HG03139 (cell line): ENCODE results near the gene MYL12B.
"Not testable (repeated sequence)": the region's sequence is repeated elsewhere in the genome, so short reads cannot be mapped to it uniquely, and the experiment has no call there.

Experiments used
- ATAC-seq: cut with Tn5 transposase; IDR thresholded peaks from one replicate; pipeline ENCODE4 v1.9.1; 2021; ENCODE audit not compliant: unreplicated experiment

Gene MYL12B

DNA sequence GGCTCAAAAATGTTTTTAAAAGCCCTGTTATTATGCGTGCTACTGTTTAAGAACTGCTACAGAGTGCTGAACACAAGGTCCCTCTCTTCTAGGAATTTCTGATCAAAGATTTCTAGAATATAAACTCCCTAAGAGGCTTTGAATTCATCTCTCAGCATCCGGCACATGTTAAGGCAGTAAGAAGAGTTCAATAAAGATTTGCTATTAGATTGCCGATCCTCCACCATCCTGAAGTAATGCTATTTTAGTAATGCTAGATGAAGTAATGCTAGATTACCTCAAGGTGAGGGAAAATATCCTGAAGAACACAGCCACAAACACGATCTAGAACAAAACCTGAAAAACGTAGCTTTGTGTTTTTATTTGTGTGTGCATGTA is 949 bp upstream of the MYL12B start:
- ATAC-seq, result no peak

DNA sequence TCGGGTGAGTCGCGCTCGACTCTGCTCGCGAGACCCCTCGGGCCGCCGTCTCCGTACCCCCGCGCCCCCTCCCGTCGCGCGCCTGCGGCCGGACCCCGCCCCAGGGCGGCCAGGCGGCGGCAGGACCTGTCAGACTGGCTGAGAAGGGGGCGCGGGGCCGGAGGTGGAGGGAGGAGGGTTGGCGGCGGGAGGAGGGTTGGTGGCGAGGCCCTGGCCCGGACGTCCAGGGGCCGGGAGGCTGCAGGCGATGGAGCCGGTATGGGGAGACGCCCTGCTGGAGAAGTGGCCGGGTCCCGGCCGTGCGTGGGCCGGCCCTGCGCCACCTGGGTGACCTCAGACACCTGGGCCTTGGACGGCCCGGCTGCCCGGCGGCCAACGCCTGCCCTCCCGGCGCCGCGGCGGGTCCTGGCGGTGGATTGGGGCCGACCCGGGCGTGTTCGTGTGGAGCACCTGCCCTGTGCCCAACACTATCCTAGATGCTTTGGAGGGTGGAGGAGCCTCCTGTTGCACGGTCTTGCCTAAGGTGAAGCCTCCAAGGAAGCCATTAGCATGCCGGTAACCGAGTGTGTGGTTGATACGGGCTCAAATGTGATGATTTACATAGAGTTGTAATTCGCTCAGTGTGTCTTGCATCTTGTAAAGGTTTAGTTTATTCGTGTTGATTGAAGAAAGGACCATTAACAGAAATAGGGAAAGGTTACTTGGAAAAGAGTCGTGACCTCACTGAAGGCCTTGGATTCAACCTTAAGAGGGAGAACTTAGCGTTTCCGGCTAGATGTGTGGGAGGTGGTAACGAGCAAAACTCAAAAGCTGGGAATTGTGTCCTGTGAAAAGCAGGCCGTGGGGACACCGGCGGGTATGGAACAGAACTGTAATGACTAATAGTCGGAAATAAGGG is 550 bp downstream of the MYL12B start:
- ATAC-seq, result peak; percentile 35

DNA sequence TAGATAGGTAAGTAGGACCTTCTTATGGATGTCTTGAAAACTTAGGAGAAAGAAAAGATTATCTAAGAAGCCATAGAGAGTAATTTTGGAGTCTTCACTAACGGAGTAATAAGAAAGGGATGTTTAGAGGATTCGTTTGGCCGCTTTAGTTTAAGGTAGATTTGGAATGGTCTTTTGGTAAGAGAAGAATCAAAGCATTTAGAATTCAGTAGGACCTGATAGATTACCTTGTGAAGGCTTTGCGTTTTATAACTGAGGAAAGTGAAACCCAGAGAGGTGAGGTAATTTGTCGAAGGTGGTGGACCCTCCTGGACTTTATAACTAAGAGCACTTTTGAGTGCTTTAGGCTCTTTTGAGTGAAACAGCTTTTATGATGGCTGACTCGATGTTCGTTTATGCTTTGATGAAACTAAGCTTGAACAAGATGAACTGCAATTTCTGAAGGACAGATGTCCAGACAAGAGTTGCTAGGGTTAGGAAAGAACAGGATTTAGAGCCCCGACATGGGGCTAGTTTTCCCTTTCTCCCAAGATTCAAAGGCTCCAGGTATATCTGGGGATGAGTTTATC is 1.3 kb downstream of the MYL12B start:
- no peak for ATAC-seq

DNA sequence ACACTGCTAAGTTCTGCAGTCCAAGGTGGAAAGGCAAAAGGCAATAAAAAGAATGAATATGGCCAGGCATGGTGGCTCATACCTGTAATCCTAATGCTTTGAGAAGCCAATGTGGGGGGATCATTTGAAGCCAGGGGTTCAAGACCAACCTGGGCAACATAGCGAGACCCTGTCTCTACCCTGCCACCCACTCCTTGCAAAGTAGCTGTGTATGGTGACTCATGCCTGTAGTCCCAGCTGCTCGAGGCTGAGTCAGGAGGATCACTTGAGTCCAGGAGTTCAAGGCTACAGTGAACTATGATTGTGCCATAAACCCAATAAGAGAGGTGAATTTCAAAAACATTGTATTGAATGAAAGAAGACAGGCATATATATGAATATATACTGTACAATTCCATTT is 2.4 kb downstream of the MYL12B start:
- no peak for ATAC-seq

DNA sequence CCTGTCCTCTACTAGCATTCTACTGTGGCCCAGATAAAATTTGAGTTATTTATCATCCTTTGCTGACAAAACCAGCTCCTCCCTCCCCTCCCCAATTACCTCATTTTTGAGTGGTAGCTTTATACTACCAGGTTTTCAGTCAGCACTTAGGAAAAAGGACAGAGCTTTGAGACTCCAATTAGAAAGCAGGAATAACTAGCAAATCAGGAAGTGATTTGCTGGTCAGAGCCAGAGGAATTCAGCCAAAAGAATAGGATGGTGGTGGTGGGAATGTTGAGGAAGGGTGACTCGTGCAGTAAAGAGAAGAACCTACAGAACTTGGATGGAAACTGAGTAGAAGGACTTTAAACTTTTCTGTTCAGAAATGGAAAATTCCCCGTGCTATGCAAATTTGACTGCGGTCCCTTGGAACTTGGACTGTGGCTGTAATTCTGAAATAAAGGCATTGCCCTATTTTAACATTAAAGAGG is 3.7 kb downstream of the MYL12B start:
- ATAC-seq, result no peak

DNA sequence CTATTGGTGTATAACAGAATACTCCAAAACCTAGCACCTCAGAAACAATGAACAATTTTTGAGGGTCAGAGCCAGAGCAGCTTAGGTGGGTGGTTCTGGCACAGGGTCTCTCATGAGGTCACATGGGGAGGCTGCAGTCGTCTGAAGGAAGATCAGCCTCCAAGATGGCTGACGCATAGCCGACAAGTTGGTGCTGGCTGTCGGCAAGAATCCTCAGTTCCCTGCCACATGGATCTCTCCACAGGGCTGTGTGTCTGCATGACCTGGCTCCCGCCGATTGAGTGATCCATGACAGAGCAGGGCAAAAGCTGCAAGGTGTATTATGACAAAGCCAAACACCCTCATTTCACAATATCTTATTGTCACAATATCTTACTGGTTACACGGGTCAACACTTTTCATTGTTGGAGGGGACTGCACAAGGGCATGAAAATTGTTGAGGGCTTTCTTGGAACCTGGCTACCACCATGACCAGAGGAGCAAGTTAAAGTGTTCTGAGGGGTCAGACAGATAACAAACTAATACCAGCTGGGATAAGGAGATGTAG is 4.2 kb downstream of the MYL12B start:
- no peak for ATAC-seq

DNA sequence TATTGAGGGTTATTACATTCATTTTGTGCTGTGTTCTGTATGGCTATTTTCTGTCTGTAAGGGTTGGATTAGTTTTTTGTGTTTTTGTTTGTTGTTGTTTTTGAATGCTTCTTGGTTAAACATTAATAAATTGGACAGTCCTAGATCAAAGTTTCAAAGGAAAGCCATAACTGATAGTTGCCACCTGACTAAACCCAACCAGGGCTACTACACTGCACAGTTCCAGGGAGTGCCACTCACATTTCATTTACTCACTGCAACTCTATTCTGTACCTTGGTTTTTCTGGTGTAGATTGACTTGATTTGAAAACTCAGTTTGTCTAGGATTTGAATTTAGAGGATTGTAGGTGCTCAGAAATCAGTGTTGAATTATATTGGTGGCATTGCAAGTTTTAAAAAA is 6.4 kb downstream of the MYL12B start:
- ATAC-seq, result no peak

DNA sequence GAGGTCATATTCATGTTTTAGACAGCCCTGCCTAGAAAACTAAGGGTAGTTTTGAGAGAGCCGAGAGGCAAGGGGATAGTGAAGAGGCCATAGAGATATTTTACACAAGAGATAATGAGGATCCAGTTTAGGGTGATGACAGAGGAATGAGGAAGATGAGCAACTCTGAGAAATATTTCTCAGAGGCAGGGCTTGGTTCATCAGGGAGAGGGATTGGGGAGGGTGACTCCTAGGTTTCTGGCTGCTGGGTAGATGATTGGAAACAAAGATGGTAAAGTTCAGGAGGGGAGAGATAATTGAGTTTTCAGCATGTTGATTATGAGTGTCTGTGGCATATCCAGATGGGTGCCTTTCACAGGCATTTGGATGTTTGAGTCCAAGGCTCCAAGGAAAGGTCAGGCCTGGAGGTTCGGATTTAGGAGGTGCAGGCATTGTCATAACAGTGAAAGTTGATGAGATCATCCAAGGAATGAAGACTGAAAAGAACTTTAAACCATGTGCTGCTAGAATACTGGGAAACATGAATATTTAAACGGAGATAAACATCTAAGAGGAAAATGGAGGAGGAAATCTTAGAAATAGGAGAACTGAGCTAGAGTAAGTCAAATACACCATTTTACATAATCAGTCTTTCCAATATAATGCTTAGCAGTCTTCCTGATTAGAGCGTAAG is 7.4 kb downstream of the MYL12B start:
- no peak for ATAC-seq

DNA sequence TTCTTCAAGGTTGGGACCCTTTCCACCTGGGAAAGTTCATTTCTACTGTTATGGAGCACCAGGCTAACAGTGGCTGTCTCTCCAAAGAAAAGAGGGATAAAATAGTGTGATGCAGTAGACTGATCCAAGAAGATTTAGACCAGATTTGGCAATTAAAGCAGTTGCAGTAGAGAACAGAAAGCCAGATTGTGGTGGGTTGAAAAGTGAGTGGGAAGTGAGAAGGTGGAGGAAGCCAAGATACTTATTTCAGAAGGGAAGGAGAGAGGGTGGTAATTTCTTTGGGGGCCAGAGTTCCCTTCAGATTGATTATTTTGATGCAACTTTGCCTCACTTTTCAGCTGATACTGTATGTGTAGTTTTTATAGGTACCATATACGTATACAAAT is 8.0 kb downstream of the MYL12B start:
- no peak for ATAC-seq

DNA sequence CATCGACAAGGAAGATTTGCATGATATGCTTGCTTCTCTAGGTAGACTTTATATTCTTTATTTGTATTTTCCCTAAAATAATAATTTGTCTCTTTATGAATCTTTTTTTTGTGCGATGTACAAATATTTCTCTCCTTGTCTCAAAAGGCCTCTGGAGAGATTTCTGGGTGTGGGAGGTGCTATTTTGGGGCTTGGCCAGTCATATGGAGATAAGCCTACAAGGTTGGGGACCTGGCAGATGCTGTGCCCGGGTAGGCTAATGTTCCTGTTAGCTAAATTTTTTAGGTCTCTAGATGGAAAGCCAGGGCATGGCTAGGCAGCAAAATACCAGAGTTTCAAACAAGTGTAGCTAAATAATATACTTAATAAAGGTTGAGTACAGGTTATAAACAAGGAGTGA is 11.1 kb downstream of the MYL12B start:
- ATAC-seq, result no peak

DNA sequence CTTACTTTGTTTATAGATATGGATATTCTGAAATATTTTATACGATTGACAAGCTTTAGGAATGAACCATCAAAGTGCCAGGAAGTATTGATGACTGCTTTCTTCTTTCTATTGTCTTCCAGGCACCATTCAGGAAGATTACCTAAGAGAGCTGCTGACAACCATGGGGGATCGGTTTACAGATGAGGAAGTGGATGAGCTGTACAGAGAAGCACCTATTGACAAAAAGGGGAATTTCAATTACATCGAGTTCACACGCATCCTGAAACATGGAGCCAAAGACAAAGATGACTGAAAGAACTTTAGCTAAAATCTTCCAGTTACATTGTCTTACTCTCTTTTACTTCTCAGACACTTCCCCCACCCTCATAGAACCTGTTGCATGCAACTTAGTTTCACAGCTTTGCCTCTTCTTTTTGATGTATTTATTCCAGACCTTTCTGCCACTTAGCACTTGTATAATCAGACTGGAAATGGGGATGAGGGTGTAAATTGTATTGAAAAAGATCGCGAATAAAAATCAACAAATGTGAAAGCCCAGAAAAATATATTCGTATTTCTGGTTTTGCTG is 15.8 kb downstream of the MYL12B start:
- ATAC-seq, result not testable (repeated sequence)

DNA sequence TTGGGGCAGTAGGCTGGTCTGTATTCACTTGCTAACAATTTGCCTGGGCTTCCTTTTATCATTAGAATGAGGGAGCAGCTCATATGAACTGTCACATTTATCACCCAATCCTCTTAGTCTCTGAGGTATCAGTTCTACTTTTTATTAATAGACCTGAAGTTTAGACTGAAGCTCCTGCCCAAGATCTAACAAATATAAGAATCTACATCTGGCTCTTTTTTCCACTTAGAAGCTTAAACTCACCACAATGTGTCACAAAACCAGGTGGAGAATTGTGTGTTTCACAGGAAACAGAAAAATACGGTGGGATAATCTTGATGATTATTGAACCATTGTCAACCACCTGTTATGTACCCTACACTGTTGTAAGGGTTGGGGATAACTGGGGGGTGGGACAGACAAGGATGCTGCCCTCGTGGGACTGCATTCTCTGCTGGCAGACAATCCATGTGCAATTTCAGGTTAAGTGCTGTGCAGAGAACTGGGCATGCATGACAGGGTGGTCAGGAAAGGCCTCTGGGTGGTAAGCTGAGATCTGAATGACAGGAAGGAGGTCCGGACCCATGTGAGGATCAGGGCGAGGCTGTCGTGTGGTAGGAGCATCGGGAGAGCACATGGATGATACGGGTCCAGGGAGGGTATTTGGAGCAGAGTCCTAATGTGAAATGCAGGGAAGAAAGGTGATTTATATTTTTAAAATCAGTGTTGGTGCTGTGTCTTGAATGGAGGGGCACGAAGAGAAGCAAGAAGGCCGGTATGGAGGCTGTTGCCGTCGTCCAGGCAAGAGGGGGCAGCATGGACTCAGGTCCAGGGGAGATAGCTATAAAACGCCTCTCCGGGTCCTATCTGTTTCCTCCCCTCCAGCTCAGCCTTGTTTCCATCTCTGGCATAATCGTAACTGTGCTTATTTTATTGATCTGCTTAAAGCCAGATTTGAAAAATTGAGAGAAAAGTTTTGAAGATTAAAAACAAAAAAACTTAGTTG is 17.6 kb downstream of the MYL12B start:
- ATAC-seq, result peak; percentile 88

DNA sequence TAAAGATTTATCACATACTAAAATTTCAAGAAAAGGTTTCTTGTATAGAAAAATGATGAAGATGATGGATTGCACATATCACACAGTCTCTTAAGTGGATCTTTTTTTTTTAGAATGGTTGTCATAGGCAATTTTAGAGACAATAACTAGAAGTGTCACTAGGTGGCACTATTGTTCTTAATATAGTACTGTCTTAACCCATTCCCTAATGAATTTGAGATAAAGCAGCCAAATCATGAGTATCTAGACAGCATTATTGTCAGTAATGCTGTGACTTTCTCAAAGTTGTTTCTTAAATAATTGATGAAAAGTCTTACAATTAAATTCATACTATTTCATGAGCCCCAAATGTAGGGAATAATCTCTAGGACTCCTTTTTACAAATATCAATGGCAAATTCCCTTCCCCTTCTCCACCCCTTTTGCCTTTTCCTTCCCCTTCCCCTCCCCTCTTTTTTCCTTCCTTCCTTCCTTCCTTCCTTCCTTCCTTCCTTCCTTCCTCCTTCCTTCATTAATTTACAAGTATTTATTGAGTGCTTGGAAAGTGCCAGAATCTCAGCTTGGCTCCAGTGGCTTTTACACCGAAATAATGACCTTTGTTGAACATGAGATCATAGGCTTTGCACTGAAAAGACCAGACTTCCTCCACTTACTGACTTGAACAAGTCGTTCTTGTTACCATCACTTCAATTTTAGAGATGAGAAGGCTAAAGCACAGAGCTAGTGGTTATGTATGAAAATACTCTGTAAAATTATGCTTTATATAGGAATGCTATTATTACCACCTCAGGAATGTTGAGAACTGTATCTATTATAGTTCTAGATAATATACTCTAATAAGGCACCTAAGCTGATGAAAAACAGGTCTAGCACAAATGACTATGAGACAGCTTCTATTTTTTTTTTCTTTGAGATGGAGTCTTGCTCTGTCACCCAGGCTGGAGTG is 19.8 kb downstream of the MYL12B start:
- ATAC-seq, result no peak

DNA sequence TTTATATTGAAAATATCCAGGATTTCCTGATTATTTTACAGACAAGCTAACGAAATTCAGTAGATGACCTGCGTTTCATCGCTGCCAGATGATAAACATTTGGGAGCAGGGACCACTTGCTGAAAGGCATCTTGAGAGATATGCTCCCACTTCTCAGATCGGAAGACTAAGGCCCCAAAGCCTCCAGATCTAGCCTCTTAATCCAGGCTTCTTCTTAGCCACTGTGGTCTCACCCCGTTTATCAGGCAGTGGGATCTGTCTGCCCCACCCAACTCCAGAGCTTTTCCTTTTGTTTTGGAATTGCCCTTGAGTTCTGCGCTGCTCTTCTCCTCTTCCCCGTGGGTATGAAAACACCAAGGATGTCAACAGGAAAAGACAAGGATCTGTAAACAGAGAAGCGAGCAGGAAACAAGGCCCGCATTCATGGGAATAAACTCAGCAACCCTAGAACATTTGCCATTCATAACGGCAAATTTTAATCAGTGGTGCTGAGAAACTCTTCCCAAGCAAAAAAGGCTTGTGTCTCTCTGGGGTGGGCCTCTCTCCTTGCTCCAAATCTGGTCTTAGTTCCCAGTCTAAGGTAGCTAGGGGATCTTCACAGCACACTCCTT is 21.4 kb downstream of the MYL12B start:
- ATAC-seq, result no peak

DNA sequence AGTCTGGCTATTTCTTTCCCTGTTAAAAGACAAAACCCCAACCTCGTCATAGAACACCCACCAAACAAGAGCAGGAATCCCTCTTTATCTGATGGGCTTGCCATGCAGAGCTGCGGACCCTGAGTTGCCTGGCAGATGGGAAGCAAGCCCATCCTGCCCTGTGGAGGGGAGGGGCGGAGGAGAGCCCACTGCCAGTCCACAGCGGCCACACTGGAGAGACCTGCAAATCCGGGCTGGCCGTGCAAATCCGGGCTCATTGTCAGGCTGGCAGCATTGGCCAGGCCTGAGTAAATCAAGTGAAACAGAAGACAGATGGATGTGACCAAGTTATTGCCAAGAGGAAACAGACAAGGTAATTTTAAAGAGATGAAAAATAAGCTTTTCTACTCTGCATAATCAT is 22.0 kb downstream of the MYL12B start:
- ATAC-seq, result no peak

DNA sequence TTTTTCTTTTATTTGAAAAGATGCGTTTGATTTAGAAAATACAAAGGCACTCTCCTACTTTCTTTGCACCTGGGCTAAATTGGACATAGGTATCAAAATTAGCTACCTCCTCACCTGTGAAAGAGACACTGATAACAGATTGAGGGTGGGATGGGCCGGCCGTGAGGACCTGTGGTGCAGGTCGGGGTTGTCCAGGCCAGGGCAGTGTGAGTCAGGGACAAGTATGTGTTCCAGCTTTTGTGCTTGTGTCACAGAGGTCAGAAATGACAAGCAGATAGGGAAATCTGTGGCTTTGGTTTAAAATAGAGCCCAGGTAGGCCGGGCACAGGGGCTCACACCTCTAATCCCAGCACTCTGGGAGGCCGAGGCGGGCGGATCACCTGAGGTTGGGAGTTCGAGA is 22.6 kb downstream of the MYL12B start:
- no peak for ATAC-seq

DNA sequence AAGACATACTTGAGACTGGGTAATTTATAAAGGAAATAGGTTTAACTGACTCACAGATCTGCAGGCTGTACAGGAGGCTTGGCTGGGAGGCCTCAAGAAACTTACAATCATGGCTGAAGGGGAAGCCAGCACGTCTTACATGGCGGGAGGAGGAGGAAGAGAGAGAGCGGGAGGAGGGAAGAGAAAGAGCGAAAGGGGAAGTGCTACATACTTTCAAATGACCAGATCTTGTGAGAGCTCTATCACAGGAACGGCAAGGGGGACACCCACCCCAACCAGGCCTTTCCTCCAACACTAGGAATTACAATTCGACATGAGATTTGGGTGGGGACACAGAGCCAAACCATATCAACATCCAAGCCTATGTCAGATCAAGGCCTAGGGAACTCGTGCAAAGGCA is 24.2 kb downstream of the MYL12B start:
- no peak for ATAC-seq

DNA sequence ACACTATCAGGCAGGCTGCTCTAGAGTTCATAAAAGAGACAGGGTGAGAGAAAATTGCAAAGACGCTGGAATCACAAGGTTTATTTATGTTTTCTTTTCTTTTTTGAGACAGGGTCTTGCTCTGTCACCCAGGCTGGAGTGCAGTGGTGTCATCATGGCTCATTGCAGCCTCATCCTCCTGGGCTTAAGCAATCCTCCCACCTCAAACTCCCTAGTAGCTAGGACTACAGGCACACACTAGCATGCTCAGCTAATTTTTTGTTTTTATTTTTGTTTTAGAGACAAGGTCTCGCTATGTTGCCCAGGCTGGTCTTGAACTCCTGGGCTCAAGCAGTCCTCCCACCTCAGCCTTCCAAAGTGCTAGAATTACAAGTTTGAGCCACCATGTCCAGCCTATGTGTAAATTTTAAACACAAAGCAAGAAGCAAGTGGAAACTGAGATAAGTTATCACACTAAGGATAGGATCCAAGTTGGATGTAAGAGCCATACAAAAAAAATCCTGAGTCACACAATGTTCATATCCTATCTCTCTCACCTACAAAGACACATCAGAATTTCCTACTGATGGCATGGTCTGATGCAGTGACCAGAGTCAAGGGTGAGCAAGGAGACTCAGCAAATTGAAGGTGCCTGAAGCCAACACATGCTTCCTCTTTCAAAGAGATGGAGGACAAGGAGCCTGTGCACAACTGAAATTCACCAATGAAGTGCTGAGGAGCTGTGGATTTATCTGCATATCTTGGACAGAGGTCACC is 31.4 kb downstream of the MYL12B start:
- no peak for ATAC-seq
